ENCODE results near the gene HIRA. TPM values are rescaled to one million over a fixed set of nuclear protein-coding genes. Genes with fewer than 3 reads are reported as not detected.

HIRA gene
- total RNA-seq, 4 donors from 2014 or later, result 14.8 to 23.0 (median 17.2) TPM

- TF ChIP-seq CTCF (IDR thresholded peaks at IDR 0.05; ENCODE audit: low read depth), result no peak
Measured at GRCh38 chr22:19360862-19361261, 70.7 kb downstream of the HIRA start.

GRCh38 chr22:19360300-19360792, 71.2 kb downstream of the HIRA start:
- TF ChIP-seq CTCF (IDR thresholded peaks at IDR 0.05; ENCODE audit: low read depth), result no peak

DNA sequence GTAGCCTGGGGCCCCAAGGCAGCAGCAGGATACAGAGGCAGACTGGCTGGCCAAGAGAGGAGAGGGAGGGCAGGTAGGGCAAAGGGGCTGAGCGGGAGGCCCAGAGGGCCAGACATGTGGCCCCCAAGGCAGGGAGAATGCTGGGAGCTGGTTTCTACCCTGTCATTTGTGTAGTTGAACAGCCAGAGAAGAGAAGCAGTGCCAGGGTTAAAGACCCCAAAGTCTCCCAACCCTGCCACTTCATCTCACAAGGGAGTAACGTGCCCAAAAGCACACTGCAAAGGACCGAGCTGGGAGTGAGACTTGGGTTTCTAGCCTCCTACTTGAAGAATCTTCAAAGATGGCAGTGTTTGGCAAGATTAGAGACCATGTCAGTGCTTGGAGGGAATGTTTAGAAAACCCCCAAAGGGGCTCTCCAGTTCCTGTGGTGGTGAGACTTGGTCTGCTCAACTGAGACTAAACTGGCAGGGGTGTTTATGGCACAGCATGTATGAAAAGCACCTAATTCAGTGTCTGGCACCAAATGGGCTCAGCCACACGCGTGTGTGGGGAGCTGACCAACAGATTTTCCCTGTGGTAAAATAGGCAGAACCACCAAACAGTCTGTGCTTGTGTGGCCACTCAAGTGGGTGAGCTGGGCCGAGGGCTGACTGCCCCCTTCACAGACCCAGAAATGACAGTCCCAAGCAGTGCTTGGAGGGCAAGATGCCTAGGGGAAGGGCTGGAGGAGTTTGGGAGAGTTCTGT, 71.8 kb downstream of the HIRA start:
- TF ChIP-seq CTCF (IDR thresholded peaks at IDR 0.05; ENCODE audit: low read depth), result no peak

DNA sequence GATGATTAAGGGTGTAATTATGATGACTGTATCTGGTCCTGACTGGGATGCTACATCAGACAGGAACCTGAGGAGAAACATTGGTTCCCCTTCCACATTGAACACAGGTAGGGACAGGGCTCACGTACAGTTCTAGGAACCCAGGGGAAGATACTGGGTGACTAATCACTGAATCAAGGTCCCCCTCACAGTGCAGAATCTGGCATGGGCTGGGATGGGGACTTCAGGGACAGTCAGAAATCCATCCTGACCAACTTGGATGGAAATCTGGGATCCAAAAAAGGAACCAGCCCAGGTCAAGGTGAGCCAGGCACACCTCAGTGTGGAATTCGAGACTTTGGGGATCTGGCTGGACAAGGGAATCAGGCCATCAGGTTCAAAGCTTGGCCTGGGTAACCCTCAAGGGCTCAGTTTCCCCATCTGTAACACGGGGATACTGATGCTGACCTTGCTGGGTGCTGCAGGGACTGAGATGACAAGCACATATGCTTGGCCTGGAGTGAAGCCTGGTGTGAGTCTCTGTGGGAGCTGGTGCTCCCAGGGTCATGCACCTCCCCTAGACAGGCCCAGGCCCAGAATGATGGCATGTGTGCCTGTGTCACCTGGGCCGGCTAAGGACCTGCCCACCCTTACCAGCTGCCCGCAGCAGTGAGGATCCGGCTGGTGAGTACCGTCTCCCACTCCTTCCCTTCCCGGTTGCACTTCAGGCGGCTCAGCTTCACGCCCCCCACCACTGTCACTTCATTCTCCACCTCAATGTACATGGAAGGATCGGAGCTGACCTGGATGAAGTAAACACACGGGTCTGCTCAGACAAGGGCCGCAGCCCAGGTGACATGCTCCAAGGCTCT, 72.6 kb downstream of the HIRA start:
- TF ChIP-seq CTCF (IDR thresholded peaks at IDR 0.05; ENCODE audit: low read depth), result no peak

GRCh38 chr22:19358195-19358594, 73.3 kb downstream of the HIRA start:
- no peak for TF ChIP-seq CTCF (IDR thresholded peaks at IDR 0.05; ENCODE audit: low read depth)

GRCh38 chr22:19357270-19358105, 74.0 kb downstream of the HIRA start:
- no peak for TF ChIP-seq CTCF (IDR thresholded peaks at IDR 0.05; ENCODE audit: low read depth)
